Tongue (tissue), 2 donors: Measurements from ENCODE around the gene ARHGEF4. TPM values are rescaled to one million over a fixed set of nuclear protein-coding genes. Genes with fewer than 3 reads are reported as not detected.

ENCODE experiments used
- DNase-seq: peaks from one replicate; pipeline ENCODE4 v3.0.0-alpha.2; 2015
- total RNA-seq: library from RNA; depleted of rRNA; stranded (reverse); fragments of >200 nt; gene quantifications from one replicate; pipeline ENCODE4 v1.2.3, GENCODE V29; 2014

The ARHGEF4 gene
- total RNA-seq, 1 donor from 2014 or later, result 48.5 TPM

GRCh38 chr2:131039101-131039440 lies 202.4 kb downstream of the ARHGEF4 start:
- no peak for DNase-seq

DNA sequence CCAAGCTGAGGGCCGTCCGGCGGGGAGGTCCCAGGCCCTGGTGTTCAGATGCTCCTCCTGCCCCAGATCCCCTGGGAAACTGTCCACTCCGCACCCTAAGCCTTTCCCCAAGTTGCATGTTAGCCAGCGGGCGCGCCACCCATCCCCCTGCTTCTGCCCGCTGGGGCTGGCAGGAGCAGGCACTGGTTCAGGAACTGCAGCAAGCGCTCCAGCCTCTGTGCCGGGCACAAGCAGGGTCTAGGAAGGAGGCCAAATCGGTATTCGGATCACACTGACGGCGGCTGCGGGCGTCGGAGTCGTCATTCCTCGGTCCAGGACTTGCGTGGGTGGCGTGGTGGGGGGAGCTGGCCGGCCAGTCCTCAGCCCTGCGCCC lies 202.8 kb downstream of the ARHGEF4 start:
- no peak for DNase-seq

DNA sequence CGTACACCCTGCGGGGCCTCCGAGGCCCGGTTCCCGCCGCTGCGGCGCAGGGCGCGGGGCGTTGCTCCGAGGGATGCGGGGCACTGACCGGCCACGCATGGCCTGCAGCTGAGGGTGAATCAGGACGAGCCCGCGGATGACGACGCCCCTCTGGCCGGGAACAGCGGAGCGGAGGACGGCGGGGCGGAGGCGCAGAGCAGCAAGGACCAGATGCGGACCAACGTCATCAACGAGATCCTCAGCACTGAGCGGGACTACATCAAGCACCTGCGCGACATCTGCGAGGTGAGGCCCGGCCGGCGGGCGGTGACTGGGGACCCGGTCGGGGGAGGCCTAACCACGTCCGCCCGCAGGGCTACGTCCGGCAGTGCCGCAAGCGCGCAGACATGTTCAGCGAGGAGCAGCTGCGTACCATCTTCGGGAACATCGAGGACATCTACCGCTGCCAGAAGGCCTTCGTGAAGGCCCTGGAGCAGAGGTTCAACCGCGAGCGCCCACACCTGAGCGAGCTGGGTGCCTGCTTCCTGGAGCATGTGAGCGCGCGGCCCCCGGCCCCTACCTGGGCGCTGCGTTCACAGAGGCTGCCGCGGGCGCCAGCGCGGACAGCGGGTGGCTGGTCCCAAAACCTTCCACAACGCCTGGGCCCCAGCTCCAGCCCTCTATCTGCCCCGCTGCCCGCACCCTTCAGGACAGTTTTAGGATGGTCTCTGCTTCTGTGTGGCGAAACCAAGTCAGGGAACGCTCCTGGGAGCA lies 203.4 kb downstream of the ARHGEF4 start:
- DNase-seq, result peak; percentile 39

GRCh38 chr2:131040661-131041401 lies 204.1 kb downstream of the ARHGEF4 start:
- no peak for DNase-seq

GRCh38 chr2:131041402-131042147 lies 204.9 kb downstream of the ARHGEF4 start:
- no peak for DNase-seq

DNA sequence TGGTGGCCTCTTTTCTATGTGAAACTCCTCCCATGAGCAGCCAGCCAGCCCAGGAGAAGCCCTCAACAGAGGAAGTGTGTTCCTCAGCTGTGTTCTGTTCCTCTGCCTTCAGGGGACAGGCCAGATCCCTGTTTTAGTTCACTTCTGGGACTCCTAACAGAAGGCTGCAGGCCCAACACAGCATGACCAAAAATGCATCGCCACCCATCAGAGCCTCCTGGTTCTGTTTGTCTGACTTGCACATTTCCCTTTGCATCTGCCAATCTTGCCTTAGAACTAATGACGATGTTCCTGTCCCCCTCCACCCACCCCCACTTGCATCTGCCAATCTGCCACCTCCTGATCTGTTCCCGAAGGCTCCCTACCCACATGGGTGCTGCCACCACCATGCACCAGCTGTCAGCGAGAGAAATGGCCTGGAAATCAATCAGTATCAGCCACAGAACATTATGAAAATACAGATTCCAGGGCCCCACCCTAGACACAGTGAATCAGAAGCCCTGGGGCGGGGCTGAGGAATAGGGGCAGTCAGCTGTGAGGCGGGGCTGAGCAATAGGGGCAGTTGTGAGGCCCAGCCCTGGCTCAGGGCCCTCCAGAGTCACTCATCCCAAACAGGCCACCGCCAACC lies 205.5 kb downstream of the ARHGEF4 start:
- no peak for DNase-seq

DNA sequence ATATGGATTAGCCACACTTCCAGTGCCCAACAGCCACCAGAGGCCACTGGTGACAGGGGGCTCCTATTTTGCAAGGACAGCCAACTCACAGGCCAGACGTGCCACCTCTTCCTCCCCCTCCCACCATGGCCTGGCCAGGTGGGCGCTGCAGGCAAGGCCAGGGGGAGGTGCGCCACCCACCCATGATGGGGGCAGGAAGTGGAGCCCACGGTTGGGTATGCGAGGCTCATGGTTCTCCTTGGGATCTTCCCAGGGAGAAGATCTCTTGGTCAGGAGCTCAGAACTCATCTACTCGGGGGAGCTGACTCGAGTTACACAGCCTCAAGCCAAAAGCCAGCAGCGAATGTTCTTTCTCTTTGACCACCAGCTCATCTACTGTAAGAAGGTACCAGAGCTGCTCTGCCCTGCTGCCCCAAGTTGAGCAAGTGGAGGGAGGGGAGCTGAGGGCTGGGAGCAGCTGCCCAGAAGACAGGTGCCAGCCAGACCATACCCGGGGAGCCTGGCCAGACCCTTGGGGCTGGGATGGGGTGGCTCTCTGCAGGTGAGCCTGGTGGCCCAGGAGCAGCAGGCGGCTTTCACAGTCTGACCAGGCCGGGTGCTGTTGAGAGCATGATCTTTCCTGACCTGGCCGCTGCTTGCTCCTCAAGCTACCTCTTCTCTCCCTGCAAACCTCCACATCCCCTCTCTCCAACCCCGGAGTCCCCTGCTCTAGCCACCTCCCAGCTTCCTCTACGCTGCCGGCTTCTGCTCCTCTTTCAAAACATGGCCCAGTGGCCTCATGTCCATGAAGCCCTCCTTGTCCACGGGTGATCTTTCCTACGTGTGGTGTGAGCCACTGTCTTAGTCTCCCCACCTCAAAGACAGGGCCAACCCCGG lies 206.7 kb downstream of the ARHGEF4 start:
- no peak for DNase-seq

DNA sequence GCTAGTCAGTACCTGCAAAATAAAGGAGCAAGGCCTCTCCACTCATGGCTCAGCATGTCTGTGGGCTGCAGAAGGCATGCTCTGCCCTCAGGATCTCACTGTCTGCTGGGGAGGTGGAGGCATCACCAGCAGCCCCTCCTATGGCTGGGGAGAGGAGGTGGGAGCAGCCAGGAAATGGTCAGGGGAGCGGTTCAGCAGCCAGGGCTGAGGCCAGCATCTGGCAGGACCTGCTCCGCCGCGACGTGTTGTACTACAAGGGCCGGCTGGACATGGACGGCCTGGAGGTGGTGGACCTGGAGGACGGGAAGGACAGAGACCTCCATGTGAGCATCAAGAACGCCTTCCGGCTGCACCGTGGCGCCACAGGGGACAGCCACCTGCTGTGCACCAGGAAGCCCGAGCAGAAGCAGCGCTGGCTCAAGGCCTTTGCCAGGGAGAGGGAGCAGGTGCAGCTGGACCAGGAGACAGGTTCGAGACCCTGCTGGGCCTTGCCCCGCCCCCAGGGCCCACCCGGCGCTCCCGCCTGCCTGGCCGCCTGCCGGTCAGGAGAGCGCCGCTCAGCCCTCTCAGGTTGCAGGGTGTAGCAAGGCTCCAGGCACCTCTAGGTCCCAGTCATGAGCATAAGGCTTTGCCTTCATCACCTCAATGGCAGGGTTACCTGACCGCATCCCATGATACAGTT lies 207.5 kb downstream of the ARHGEF4 start:
- DNase-seq, result no peak

GRCh38 chr2:131044757-131045150 lies 208.0 kb downstream of the ARHGEF4 start:
- no peak for DNase-seq

- no peak for DNase-seq
These were observed 208.7 kb downstream of the ARHGEF4 start for GRCh38 chr2:131045286-131046027.

- no peak for DNase-seq
These were observed 209.6 kb downstream of the ARHGEF4 start for GRCh38 chr2:131046028-131046917.

- DNase-seq, result no peak
These were observed 210.4 kb downstream of the ARHGEF4 start for GRCh38 chr2:131046918-131047652.

DNA sequence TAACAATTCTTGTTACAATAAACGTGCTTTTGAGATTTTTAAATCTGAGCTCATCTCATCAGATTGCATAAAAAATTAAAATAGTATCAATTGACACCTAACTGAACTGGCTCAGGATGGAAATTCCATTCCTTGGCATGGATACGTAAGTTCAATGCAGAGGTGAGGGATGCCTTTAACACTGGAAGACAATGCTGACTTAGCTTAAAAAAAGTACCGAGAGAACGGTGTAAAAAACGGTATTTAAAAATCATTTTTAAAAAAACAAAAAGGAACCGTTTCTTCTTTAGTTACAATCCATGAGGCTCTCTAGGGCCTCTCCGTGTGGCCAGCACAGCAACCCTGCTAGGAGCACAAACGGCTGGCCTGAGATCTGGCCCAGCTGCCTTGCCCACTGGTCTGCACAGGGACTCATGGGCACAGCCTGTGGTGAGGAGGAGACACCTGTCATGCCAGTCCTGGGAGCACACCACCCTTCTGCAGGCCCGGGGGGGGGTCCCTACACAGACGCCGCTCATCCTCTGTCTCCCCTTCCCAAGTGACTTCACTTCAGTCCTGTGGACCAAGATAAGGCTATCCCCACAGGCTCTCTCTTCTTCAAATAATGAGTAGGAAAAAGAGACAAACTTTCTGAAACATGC lies 211.3 kb downstream of the ARHGEF4 start:
- DNase-seq, result no peak

DNA sequence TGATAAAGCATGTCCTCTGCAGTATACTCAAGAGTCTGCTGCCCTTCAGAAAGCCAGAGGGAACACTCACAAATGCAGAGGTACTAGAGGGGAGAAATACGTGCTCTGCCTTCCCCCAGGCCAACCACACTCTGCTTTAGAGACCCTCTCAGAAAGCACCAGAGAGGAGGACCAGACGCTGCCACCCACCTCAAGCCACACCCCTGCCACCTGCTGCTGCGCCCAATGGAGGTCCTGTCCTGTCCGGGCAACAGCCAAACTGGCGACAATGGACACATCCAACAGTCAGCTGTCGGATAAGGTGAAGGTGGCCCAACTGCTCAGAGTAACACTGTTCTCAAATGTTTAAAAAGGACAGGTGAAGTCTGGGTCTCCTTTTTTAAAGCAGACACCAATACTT lies 211.9 kb downstream of the ARHGEF4 start:
- DNase-seq, result no peak

DNA sequence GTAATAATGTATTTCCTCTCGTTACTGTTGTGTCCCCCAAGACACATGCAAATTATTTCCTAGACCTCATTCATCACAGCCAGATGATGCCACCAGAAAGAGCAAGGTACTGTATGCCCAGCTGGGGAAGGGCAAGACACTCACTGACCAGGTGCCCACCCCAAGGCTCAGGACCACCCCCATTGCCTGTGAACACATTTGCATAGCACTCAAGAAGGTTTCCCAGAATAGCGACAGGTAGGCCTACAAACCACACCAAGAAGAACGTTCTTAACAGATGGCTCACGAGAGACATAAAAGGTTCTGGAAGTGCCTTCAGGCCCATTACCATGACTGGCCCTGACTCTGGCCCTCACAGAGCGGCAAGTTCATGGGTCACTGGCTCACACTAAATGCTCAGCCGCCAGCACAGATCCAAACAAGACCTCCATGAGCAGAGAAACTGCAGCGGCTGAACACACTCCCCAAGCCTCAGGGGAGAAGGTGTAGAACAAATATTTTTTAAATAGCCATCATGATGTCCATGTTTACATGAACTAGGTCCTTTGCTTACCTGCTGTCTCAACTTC lies 212.5 kb downstream of the ARHGEF4 start:
- DNase-seq, result no peak

GRCh38 chr2:131050896-131051295 lies 214.2 kb downstream of the ARHGEF4 start:
- no peak for DNase-seq

- no peak for DNase-seq
These were observed 216.1 kb downstream of the ARHGEF4 start for GRCh38 chr2:131052741-131053263.
